ENCODE data around the gene TUSC1.

- no peak for TF ChIP-seq CTCF (IDR thresholded peaks at IDR 0.05)
- TF ChIP-seq POLR2A (IDR thresholded peaks at IDR 0.05) = no peak
Measured at GRCh38 chr9:25702536-25702935, 24.3 kb upstream of the TUSC1 start.

Data from suprapubic skin (tissue), 3 donors.